Measurements from ENCODE around the gene STK39. TPM values are rescaled to one million over a fixed set of nuclear protein-coding genes. Genes with fewer than 3 reads are reported as not detected.

The STK39 gene
- total and polyA plus RNA-seq, 11 donors = 13.1 to 40.1 (median 21.5) TPM

DNA sequence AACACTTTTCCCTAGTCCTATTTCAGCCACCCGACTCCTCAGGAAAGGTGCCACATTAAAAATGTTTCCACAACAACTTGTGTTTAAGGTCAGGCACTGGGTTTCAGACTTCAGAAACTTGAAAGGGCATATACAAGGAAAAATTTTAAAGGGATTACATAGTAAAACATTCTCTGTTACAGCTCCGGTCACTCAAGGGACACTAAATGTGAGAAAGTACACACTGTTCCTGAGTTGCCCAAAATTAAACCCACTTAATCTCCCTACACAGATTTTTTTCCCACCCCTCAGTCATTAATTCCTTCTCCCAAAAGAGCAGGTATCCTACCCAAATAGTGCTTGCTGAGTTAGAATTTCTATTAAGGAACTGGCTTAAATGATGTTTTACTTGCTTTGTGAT is 14.2 kb downstream of the STK39 start:
- Histone ChIP-seq H3K27me3 (no peaks in the 10 kb centered on the region), H3K36me3 (no peaks in the 10 kb centered on the region), H3K4me1 (peaks cover 0 to 22% (median 2%) of the 10 kb centered on the region in 12 donors), H3K4me3 (no peak overlapping the region), H3K27ac (no peak overlapping the region), H3K9me3 (peaks cover 0 to 9% (median 0%) of the 10 kb centered on the region in 12 donors)
- peak in 1 of 4 donors; percentile 20 for ATAC-seq
- no peak for DNase-seq
- intact Hi-C loops (cut with DNase I) = no loop called here
- TF ChIP-seq, protein P1, sequence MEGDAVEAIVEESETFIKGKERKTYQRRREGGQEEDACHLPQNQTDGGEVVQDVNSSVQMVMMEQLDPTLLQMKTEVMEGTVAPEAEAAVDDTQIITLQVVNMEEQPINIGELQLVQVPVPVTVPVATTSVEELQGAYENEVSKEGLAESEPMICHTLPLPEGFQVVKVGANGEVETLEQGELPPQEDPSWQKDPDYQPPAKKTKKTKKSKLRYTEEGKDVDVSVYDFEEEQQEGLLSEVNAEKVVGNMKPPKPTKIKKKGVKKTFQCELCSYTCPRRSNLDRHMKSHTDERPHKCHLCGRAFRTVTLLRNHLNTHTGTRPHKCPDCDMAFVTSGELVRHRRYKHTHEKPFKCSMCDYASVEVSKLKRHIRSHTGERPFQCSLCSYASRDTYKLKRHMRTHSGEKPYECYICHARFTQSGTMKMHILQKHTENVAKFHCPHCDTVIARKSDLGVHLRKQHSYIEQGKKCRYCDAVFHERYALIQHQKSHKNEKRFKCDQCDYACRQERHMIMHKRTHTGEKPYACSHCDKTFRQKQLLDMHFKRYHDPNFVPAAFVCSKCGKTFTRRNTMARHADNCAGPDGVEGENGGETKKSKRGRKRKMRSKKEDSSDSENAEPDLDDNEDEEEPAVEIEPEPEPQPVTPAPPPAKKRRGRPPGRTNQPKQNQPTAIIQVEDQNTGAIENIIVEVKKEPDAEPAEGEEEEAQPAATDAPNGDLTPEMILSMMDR (IDR thresholded peaks at IDR 0.05) = no peak
- no peak for TF ChIP-seq POLR2A (IDR thresholded peaks at IDR 0.05)
- 66 to 85% (median 79%) methylated on average over 2 of the region's 2 CpGs for WGBS, 4 donors

DNA sequence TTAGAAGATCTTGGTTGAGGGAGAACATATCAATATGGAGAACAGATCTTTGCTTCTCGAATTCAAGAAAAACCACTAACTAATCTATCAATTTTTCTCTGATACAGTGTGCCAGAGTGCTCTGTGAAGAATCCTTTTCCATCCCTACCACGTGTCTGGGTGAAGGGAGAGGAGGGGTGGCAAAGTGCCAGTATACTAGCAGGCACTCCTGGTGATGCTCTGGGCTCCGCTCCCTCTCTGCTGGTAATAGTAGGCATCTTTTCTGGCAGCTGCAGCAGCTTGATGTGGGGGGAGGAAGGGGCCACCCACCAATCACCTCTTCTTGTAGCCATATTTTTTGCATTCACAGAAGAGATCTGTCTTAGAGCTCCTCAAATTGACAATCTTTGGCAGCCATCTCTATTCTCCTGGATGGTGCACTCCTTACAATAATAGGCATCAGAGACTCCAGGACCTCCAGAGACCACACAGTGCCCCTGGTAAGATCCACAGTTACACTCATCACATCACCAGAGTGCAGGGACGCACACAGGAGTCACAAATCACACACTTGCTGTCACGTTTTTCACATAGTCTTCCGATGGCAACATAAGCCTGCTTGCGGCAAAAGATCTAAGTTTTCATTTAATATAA is 15.7 kb downstream of the STK39 start:
- Histone ChIP-seq H3K27ac (no peak overlapping the region), H3K36me3 (no peaks in the 10 kb centered on the region), H3K27me3 (no peaks in the 10 kb centered on the region), H3K9me3 (peaks cover 0 to 9% (median 0%) of the 10 kb centered on the region in 12 donors), H3K4me1 (peaks cover 0 to 22% (median 2%) of the 10 kb centered on the region in 12 donors), H3K4me3 (no peak overlapping the region)
- TF ChIP-seq, protein P1 (IDR thresholded peaks at IDR 0.05) = no peak
- no peak for TF ChIP-seq POLR2A (IDR thresholded peaks at IDR 0.05)
- 70 to 76% (median 73%) methylated on average over 7 of the region's 7 CpGs for WGBS, 4 donors
- ATAC-seq (peak; percentile 72 to 90 (median 83)), DNase-seq (peak in 4 of 5 donors; percentile 66 to 78 (median 70))
- intact Hi-C loops (cut with DNase I) = no loop called here

DNA sequence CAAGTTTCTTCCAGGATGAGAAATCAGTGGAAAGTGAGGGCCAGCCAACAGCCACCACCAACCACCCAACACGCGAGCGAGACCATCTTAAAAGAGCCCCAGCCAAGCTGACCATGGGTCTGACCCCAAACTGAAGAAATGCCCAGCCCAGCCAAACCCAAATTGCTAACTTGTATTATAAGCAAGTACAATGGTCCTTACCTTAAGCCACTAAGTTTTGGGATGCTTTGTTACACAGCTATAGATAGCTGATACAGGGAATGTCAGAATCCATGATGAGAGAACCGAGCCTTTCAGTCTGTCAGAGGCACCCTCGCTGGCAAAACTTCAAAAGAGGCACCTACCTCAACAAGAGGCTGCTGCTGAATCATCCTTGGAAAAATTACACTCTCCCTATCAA is 17.0 kb downstream of the STK39 start:
- Histone ChIP-seq H3K9me3 (peaks cover 0 to 9% (median 0%) of the 10 kb centered on the region in 12 donors), H3K4me3 (no peak overlapping the region), H3K27me3 (no peaks in the 10 kb centered on the region), H3K4me1 (peaks cover 0 to 22% (median 2%) of the 10 kb centered on the region in 12 donors), H3K36me3 (no peaks in the 10 kb centered on the region), H3K27ac (no peak overlapping the region)
- TF ChIP-seq POLR2A (IDR thresholded peaks at IDR 0.05) = no peak
- TF ChIP-seq, protein P1 (IDR thresholded peaks at IDR 0.05) = no peak
- no peak for ATAC-seq
- intact Hi-C loops (cut with DNase I) = no loop called here
- DNase-seq = no peak
- WGBS, 4 donors = 94 to 99% (median 97%) methylated on average over 5 of the region's 5 CpGs

DNA sequence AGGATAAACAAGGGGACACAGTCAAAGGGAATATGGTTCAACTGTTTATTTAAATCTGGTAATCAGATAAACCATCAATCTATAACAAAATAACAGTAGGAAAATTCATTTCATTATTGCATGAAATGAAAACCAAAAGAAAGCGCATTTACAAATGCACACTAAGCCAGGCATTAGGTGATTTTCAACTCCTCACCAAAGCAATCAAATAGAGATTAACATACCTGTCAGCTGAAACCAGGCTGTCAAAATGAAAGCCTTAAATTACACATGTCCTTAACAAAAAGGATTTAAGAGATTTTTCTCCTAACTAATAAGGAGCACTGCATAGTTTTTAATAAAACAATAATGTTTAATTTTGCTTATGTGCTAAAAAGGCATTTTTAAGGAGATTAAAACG is 23.0 kb downstream of the STK39 start:
- TF ChIP-seq, protein P1 (IDR thresholded peaks at IDR 0.05) = no peak
- no peak for TF ChIP-seq POLR2A (IDR thresholded peaks at IDR 0.05)
- Histone ChIP-seq H3K36me3 (no peaks in the 10 kb centered on the region), H3K4me3 (no peak overlapping the region), H3K27ac (peak overlapping the region in 2 of 12 donors; percentile 6 to 74), H3K27me3 (no peaks in the 10 kb centered on the region), H3K9me3 (no peaks in the 10 kb centered on the region), H3K4me1 (peaks cover 0 to 33% (median 14%) of the 10 kb centered on the region in 12 donors)
- 89 to 97% (median 95%) methylated on average over 2 of the region's 2 CpGs for WGBS, 4 donors
- DNase-seq = no peak
- intact Hi-C loops (cut with DNase I) = no loop called here
- no peak for ATAC-seq

Data from heart left ventricle (tissue), 16 donors.